NT2/D1 (cell line): ENCODE measurements around the gene EPHA8.

Source experiments
- YY1 ChIP-seq: IDR thresholded peaks from 2 replicates; pipeline ENCODE4 v1.6.1; 2011; ENCODE audit not compliant: insufficient read length, insufficient read depth
- ZNF274 ChIP-seq: IDR thresholded peaks from 2 replicates; pipeline ENCODE4 v1.6.1; 2011; ENCODE audit warnings: mild to moderate bottlenecking, low read depth, low read length

DNA sequence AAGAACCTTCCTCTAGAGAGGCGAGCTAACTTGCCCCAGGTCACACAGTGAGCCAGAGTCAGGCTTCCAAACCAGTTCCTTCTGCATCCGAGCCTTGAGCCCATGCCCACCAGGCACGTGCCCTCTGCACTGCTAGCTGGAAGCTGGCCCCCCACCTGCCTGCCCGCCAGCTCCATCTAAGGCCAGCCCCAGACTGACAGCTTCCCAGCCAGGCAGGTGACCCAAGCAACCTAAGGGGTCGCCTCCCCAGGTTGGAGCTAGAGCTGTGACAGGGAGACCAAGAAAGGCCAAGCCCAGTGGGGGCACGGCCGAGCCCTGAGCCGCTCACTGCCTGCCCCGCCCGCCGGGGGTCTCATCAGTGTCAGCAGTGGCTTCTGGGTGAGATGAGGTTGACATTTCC is 53.3 kb downstream of the EPHA8 start:
- TF ChIP-seq YY1 (no peak), ZNF274 (no peak)
